Mesenchymal stem cell (in vitro differentiated cells and primary cell): ENCODE results near the gene MYOCD.

Experiments used
- DNase-seq: peaks from one replicate; pipeline ENCODE4 v3.0.0-alpha.2; 2013
- H2AFZ ChIP-seq: one replicate; pipeline ENCODE4 v1.6.1; 2013; ENCODE audit warnings: low read depth, mild to moderate bottlenecking, control low read depth, inconsistent platforms, low read length, moderate library complexity
- H2AK5ac ChIP-seq: 2 replicates; pipeline ENCODE4 v1.6.1; 2013; ENCODE audit warnings: low read length, moderate library complexity, mild to moderate bottlenecking, inconsistent platforms; ENCODE audit not compliant: severe bottlenecking
- H2BK120ac ChIP-seq: one replicate; pipeline ENCODE4 v1.6.1; 2013; ENCODE audit warnings: low read depth, mild to moderate bottlenecking, inconsistent platforms, low read length, moderate library complexity
- H2BK12ac ChIP-seq, 2 experiments: one replicate each; pipeline ENCODE4 v1.6.1; 2013; ENCODE audit warnings: inconsistent platforms in 2 of 2, low read length in 2 of 2, mild to moderate bottlenecking in 2 of 2, moderate library complexity in 2 of 2, control low read depth in 1 of 2
- H2BK15ac ChIP-seq: one replicate; pipeline ENCODE4 v1.6.1; 2013; ENCODE audit warnings: mild to moderate bottlenecking, low read depth, inconsistent platforms; ENCODE audit not compliant: poor library complexity, severe bottlenecking
- H2BK5ac ChIP-seq: 2 replicates; pipeline ENCODE4 v1.6.1; 2013; ENCODE audit warnings: low read depth, mild to moderate bottlenecking, low read length, control low read depth, inconsistent platforms; ENCODE audit not compliant: poor library complexity, severe bottlenecking
- H3K14ac ChIP-seq, 2 experiments: one replicate each; pipeline ENCODE4 v1.6.1; 2013; ENCODE audit warnings: inconsistent platforms in 2 of 2, low read length in 2 of 2, control low read depth in 1 of 2, mild to moderate bottlenecking in 1 of 2, moderate library complexity in 1 of 2
- H3K18ac ChIP-seq, 2 experiments: one replicate each; pipeline ENCODE4 v1.6.1; 2013; ENCODE audit warnings: inconsistent platforms in 2 of 2, low read length in 2 of 2, control low read depth in 1 of 2, low read depth in 1 of 2, mild to moderate bottlenecking in 1 of 2
- H3K23ac ChIP-seq, 2 experiments: one replicate each; pipeline ENCODE4 v1.6.1; 2013; ENCODE audit warnings: inconsistent platforms in 2 of 2, low read length in 2 of 2, mild to moderate bottlenecking in 2 of 2, moderate library complexity in 2 of 2, control low read depth in 1 of 2
- H3K27ac ChIP-seq: 2 replicates; pipeline ENCODE4 v1.5.1; 2013; ENCODE audit warnings: mild to moderate bottlenecking, moderate library complexity, low read length, control low read depth, inconsistent platforms; ENCODE audit not compliant: poor library complexity, severe bottlenecking
- H3K27me3 ChIP-seq, 2 experiments: 2 replicates each; pipeline versions ENCODE4 v1.6.1 to v1.7.0; 2013; ENCODE audit warnings: low read length in 2 of 2, mild to moderate bottlenecking in 2 of 2, moderate library complexity in 2 of 2, control low read depth in 1 of 2, inconsistent platforms in 1 of 2; ENCODE audit not compliant: control insufficient read depth in 1 of 2, insufficient read depth in 1 of 2
- H3K36me3 ChIP-seq, 2 experiments: 2 replicates each; pipeline versions ENCODE4 v1.6.1 to v1.7.0; 2013; ENCODE audit warnings: low read length in 2 of 2, control low read depth in 1 of 2, inconsistent platforms in 1 of 2, low read depth in 1 of 2, mild to moderate bottlenecking in 1 of 2; ENCODE audit not compliant: insufficient read depth in 2 of 2, control insufficient read depth in 1 of 2
- H3K4ac ChIP-seq, 2 experiments: one replicate each; pipeline ENCODE4 v1.6.1; 2013; ENCODE audit warnings: inconsistent platforms in 2 of 2, low read length in 2 of 2, mild to moderate bottlenecking in 2 of 2, moderate library complexity in 2 of 2, control low read depth in 1 of 2, low read depth in 1 of 2
- H3K4me1 ChIP-seq: 2 replicates; pipeline ENCODE4 v1.6.1; 2013; ENCODE audit warnings: low read depth, low read length, control low read depth; ENCODE audit not compliant: control insufficient read depth, insufficient read depth
- H3K4me2 ChIP-seq: 2 replicates; pipeline ENCODE4 v1.6.1; 2013; ENCODE audit warnings: low read length, mild to moderate bottlenecking, inconsistent platforms; ENCODE audit not compliant: poor library complexity, severe bottlenecking
- H3K4me3 ChIP-seq, 2 experiments: 2 replicates each; pipeline versions ENCODE4 v1.5.1 to v1.7.0; 2013; ENCODE audit warnings: low read length in 2 of 2, mild to moderate bottlenecking in 2 of 2, control low read depth in 1 of 2, low read depth in 1 of 2; ENCODE audit not compliant: insufficient read depth in 1 of 2
- H3K79me1 ChIP-seq: replicated peaks from 2 replicates; pipeline ENCODE4 v1.6.1; 2013; ENCODE audit warnings: mild to moderate bottlenecking, control low read depth, low read length, inconsistent platforms; ENCODE audit not compliant: poor library complexity, severe bottlenecking
- H3K9ac ChIP-seq: 2 replicates; pipeline ENCODE4 v1.7.0; 2013; ENCODE audit warnings: mild to moderate bottlenecking, low read length, moderate library complexity
- H3K9me3 ChIP-seq: 2 replicates; pipeline ENCODE4 v1.7.0; 2013; ENCODE audit warnings: mild to moderate bottlenecking, low read length; ENCODE audit not compliant: control insufficient read depth
- H4K8ac ChIP-seq: one replicate; pipeline ENCODE4 v1.6.1; 2013; ENCODE audit warnings: inconsistent platforms, mild to moderate bottlenecking, low read length, moderate library complexity
- H4K91ac ChIP-seq: one replicate; pipeline ENCODE4 v1.6.1; 2013; ENCODE audit warnings: mild to moderate bottlenecking, low read length, inconsistent platforms
- WGBS: methylation state at CpG from one replicate; pipeline ENCODE4 v1.1.7; 2013; ENCODE audit warnings: mixed read lengths; 5-methylcytosine and 5-hydroxymethylcytosine counted together

MYOCD gene

GRCh38 chr17:12664252-12664651, 1.4 kb upstream of the MYOCD start:
- Histone ChIP-seq H2BK5ac (no peak overlapping the region), H3K18ac (no peak overlapping the region), H3K9ac (no peak overlapping the region), H3K4me3 (no peak overlapping the region), H2AFZ (no peak overlapping the region), H3K79me1 (no peaks in the 10 kb centered on the region), H2AK5ac (no peak overlapping the region), H3K23ac (no peak overlapping the region), H4K8ac (no peak overlapping the region), H3K9me3 (no peaks in the 10 kb centered on the region), H3K36me3 (no peaks in the 10 kb centered on the region), H2BK120ac (no peak overlapping the region), H3K4ac (no peak overlapping the region), H2BK15ac (no peak overlapping the region), H3K27me3 (peaks cover 0 to 72% of the 10 kb centered on the region in 2 experiments), H4K91ac (no peak overlapping the region), H3K4me2 (no peak overlapping the region), H3K14ac (no peak overlapping the region), H2BK12ac (no peak overlapping the region), H3K27ac (no peak overlapping the region), H3K4me1 (peaks cover 5% of the 10 kb centered on the region)
- 87% methylated on average over 10 of the region's 11 CpGs for WGBS
- DNase-seq: no peak

DNA sequence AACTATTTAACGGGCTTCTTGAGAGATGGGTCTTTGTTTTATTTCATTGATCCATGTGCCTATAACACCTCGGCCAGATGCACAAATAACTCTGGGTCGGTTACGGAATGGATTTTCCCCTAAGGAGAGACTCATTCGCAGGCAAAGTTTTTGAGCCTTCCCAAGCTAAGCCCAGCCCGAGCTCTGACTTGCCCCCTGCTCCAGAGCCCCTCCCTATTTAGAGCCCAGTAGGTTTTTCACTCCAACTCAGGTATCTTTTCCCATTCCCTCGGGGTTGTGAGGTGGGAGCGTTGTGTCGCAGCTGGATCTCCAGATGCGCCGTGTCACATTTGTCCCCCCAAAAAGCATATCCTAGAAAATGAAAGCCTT, 812 bp upstream of the MYOCD start:
- DNase-seq: no peak
- Histone ChIP-seq H3K4ac (no peak overlapping the region), H3K4me2 (peak overlapping the region; percentile 53), H4K91ac (no peak overlapping the region), H3K23ac (no peak overlapping the region), H2BK15ac (no peak overlapping the region), H4K8ac (no peak overlapping the region), H3K18ac (no peak overlapping the region), H3K4me1 (peaks cover 5% of the 10 kb centered on the region), H2BK120ac (no peak overlapping the region), H3K27me3 (peaks cover 0 to 72% of the 10 kb centered on the region in 2 experiments), H3K9me3 (no peaks in the 10 kb centered on the region), H3K14ac (peak overlapping the region in 1 of 2 experiments; percentile 26), H2AK5ac (no peak overlapping the region), H2BK5ac (no peak overlapping the region), H3K4me3 (peak overlapping the region; percentile 69 to 81), H2BK12ac (no peak overlapping the region), H2AFZ (no peak overlapping the region), H3K79me1 (no peaks in the 10 kb centered on the region), H3K9ac (peak overlapping the region; percentile 69), H3K27ac (no peak overlapping the region), H3K36me3 (no peaks in the 10 kb centered on the region)
- 22% methylated on average over 9 of the region's 11 CpGs for WGBS

DNA sequence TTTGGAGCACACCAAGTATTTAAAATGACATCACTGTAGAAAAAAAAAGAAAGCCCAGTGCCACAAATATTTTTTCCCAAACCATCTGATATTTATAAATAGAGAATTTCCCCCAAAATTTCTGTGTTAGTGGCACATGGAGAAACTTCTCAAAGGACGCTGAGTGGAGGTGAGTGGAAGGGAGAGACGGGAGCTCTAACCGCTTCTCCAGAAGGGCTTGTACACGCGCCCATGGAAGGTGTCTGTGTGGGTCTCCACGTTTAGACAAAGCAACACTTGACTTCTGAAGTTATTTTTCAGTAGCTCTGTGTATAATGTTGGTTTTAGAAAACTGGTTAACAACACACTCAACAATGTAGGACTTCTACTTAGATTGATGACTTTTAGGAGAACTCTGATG, 1.0 kb downstream of the MYOCD start:
- Histone ChIP-seq H3K23ac (no peak overlapping the region), H3K4me3 (no peak overlapping the region), H3K36me3 (no peaks in the 10 kb centered on the region), H3K27me3 (peaks cover 0 to 64% of the 10 kb centered on the region in 2 experiments), H2AK5ac (no peak overlapping the region), H3K9me3 (no peaks in the 10 kb centered on the region), H3K18ac (no peak overlapping the region), H2AFZ (no peak overlapping the region), H4K91ac (no peak overlapping the region), H2BK12ac (no peak overlapping the region), H3K4me1 (peaks cover 5% of the 10 kb centered on the region), H2BK120ac (no peak overlapping the region), H3K27ac (no peak overlapping the region), H2BK15ac (no peak overlapping the region), H3K79me1 (peaks cover 2% of the 10 kb centered on the region), H3K14ac (no peak overlapping the region), H3K4ac (no peak overlapping the region), H3K4me2 (no peak overlapping the region), H3K9ac (no peak overlapping the region), H4K8ac (no peak overlapping the region), H2BK5ac (no peak overlapping the region)
- no peak for DNase-seq
- WGBS: 96% methylated on average over 3 of the region's 6 CpGs

DNA sequence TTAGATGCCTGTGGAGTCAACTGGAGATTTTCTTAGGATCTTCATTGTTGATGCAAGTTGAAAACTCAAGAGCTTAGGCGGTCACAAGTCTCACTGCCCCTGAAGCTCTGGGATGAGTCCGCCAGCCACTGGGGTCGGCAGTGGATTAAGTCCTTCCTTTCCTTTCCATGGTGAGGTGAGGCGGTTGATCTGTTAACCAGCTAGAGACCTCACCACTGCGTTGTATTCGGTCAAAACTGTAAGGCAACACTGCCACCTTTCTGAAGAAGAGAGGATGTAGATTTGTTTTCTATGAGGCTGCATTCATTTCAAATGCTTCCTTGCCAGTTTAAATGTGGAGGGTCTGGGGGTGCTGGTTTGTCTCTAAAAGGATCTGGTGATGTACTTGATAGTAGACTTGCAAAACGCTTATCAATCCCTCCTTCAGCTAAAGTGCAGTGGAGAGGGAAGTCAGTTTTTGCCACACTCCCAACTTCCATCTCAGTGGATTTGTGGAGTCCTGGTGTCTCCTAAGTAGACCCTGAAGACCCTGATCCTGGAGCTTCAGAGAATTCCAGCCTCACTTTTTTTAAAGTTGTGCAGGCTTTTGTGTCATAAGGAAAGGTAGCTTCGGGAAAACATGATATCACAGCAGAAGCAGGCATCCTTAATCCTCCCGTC, 1.7 kb downstream of the MYOCD start:
- peak; percentile 77 for DNase-seq
- Histone ChIP-seq H3K4me1 (peaks cover 5% of the 10 kb centered on the region), H4K8ac (no peak overlapping the region), H3K79me1 (peaks cover 2% of the 10 kb centered on the region), H3K27me3 (peaks cover 0 to 57% of the 10 kb centered on the region in 2 experiments), H3K4ac (no peak overlapping the region), H3K9me3 (no peaks in the 10 kb centered on the region), H4K91ac (no peak overlapping the region), H3K27ac (no peak overlapping the region), H3K14ac (no peak overlapping the region), H2BK5ac (no peak overlapping the region), H2BK120ac (no peak overlapping the region), H2BK15ac (no peak overlapping the region), H3K4me2 (no peak overlapping the region), H3K23ac (no peak overlapping the region), H3K9ac (no peak overlapping the region), H3K18ac (no peak overlapping the region), H2AFZ (no peak overlapping the region), H3K4me3 (no peak overlapping the region), H2BK12ac (no peak overlapping the region), H2AK5ac (no peak overlapping the region), H3K36me3 (no peaks in the 10 kb centered on the region)
- 24% methylated on average over 8 of the region's 9 CpGs for WGBS
